Keratinocyte (primary cell): ENCODE measurements around the gene TENM4. TPM values are rescaled to one million over a fixed set of nuclear protein-coding genes. Genes with fewer than 3 reads are reported as not detected.

ENCODE experiments used
- DNase-seq: peaks from one replicate; pipeline ENCODE4 v3.0.0-alpha.2; 2011; ENCODE audit warnings: low read depth, missing footprints, low spot score
- FAIRE-seq: peaks from 2 replicates; lab custom pipeline; 2011; peaks lifted over from hg19 to GRCh38; lab: Jason Lieb, UNC
- H2AFZ ChIP-seq: 2 replicates; pipeline ENCODE4 v1.6.0; 2012; ENCODE audit warnings: low read length, control low read depth, inconsistent platforms; ENCODE audit not compliant: control insufficient read depth
- H3K27ac ChIP-seq: 2 replicates; pipeline ENCODE4 v1.5.1; 2011; ENCODE audit warnings: low read length; ENCODE audit not compliant: control insufficient read depth, insufficient read depth
- H3K27me3 ChIP-seq: 3 replicates; pipeline ENCODE4 v1.6.0; 2011; ENCODE audit warnings: low read length; ENCODE audit not compliant: control insufficient read depth, insufficient read depth; ENCODE audit errors: extremely low read depth
- H3K36me3 ChIP-seq, 2 experiments: 2 replicates in 1 of 2; 3 replicates in 1 of 2; pipeline ENCODE4 v1.5.1; 2011; ENCODE audit warnings: low read length in 2 of 2, mild to moderate bottlenecking in 1 of 2; ENCODE audit not compliant: control insufficient read depth in 2 of 2, insufficient read depth in 2 of 2; ENCODE audit errors: extremely low read depth in 1 of 2
- H3K4me1 ChIP-seq: 3 replicates; pipeline ENCODE4 v1.5.1; 2011; ENCODE audit warnings: low read length; ENCODE audit not compliant: control insufficient read depth, insufficient read depth; ENCODE audit errors: extremely low read depth
- H3K4me2 ChIP-seq: 3 replicates; pipeline ENCODE4 v1.6.0; 2011; ENCODE audit warnings: low read depth, low read length; ENCODE audit not compliant: control insufficient read depth, insufficient read depth; ENCODE audit errors: extremely low read depth
- H3K4me3 ChIP-seq, 3 experiments: fragments of 200-600 bp in 1 of 3; sonication (generic) in 1 of 3; 2 replicates in 2 of 3; 3 replicates in 1 of 3; pipeline ENCODE4 v1.5.1; 2011 to 2016; ENCODE audit warnings: low read length in 3 of 3, mild to moderate bottlenecking in 3 of 3, control low read depth in 2 of 3, inconsistent platforms in 1 of 3, low read depth in 1 of 3, mixed read lengths in 1 of 3, mixed run types in 1 of 3, moderate library complexity in 1 of 3; ENCODE audit not compliant: control insufficient read depth in 2 of 3, insufficient read depth in 2 of 3; ENCODE audit errors: extremely low read depth in 1 of 3
- H3K79me2 ChIP-seq: 2 replicates; pipeline ENCODE4 v1.6.0; 2012; ENCODE audit warnings: low read length; ENCODE audit not compliant: control insufficient read depth, insufficient read depth
- H3K9ac ChIP-seq: 3 replicates; pipeline ENCODE4 v1.6.0; 2011; ENCODE audit warnings: low read length; ENCODE audit not compliant: control insufficient read depth, insufficient read depth; ENCODE audit errors: extremely low read depth
- H3K9me1 ChIP-seq: 3 replicates; pipeline ENCODE4 v1.6.0; 2011; ENCODE audit warnings: low read length; ENCODE audit not compliant: control insufficient read depth, insufficient read depth; ENCODE audit errors: extremely low read depth
- H3K9me3 ChIP-seq: 2 replicates; pipeline ENCODE4 v1.5.1; 2012; ENCODE audit warnings: low read depth, low read length; ENCODE audit not compliant: control insufficient read depth
- H4K20me1 ChIP-seq: 3 replicates; pipeline ENCODE4 v1.6.0; 2011; ENCODE audit warnings: low read length; ENCODE audit not compliant: control insufficient read depth, insufficient read depth; ENCODE audit errors: extremely low read depth
- CTCF ChIP-seq, 3 experiments: IDR thresholded peaks in 1 of 3; conservative IDR thresholded peaks in 1 of 3; optimal IDR thresholded peaks in 1 of 3; 2 replicates in 2 of 3; 3 replicates in 1 of 3; pipeline versions ENCODE3 to v1.5.1; 2011; ENCODE audit warnings: low read length in 3 of 3, mild to moderate bottlenecking in 3 of 3, moderate library complexity in 2 of 3, control low read depth in 1 of 3, inconsistent platforms in 1 of 3; ENCODE audit not compliant: insufficient read depth in 2 of 3; ENCODE audit errors: extremely low read depth in 1 of 3
- EZH2 ChIP-seq: IDR thresholded peaks from one replicate; pipeline ENCODE4 v1.6.1; 2012; ENCODE audit warnings: inconsistent platforms, mild to moderate bottlenecking, low read length, moderate library complexity
- dilution Hi-C: fragments of 300-500 bp; cut with MboI; formaldehyde crosslinking; loops from one replicate; pipeline ENCODE4 v1.7.0; 2020; ENCODE audit warnings: low sequenced_read_pairs; ENCODE audit not compliant: extremely low pct_ligation_motif_present
- polyA plus RNA-seq, 5 experiments: library from polyadenylated mRNA; depleted of rRNA in 3 of 5; stranded (reverse) in 3 of 5; stranded (forward) in 1 of 5; unstranded in 1 of 5; fragments of >200 nt; gene quantifications; 1 replicate in 1 of 5; 2 replicates in 3 of 5; 3 replicates in 1 of 5; pipeline versions ENCODE4 v1.2.1 to v1.2.3, GENCODE V29; 2011 to 2012; ENCODE audit warnings: missing spikeins in 2 of 5, low read depth in 1 of 5, low replicate concordance in 1 of 5

Gene TENM4
- polyA plus RNA-seq, 1 donor (not counting 4 experiments of a cell fraction or from before 2014, with no cell fraction given) = 3.5 TPM

GRCh38 chr11:79030448-79030847 is 410.4 kb downstream of the TENM4 start:
- no peaks in the 10 kb centered on the region for H3K9me3 ChIP-seq
- H3K4me2 ChIP-seq = no peak overlapping the region
- H3K4me3 ChIP-seq = no peak overlapping the region
- no peaks in the 10 kb centered on the region for H3K9me1 ChIP-seq
- no peaks in the 10 kb centered on the region for H3K4me1 ChIP-seq
- TF ChIP-seq EZH2 (no peak), CTCF (optimal IDR thresholded peaks at IDR 0.05 in 1 of 3, IDR thresholded peaks at IDR 0.05 in 1 of 3, conservative IDR thresholded peaks at IDR 0.05 in 1 of 3; ENCODE audit: extremely low read depth in 1 of 3, insufficient read depth in 2 of 3, low read length in 3 of 3) (no peak)
- H3K27me3 ChIP-seq = no peaks in the 10 kb centered on the region
- dilution Hi-C loops = no loop called here
- no peaks in the 10 kb centered on the region for H3K79me2 ChIP-seq
- DNase-seq (no peak), FAIRE-seq (no peak)
- H3K27ac ChIP-seq = no peak overlapping the region
- no peak overlapping the region for H3K9ac ChIP-seq
- H3K36me3 ChIP-seq = no peaks in the 10 kb centered on the region
- H4K20me1 ChIP-seq = no peaks in the 10 kb centered on the region
- H2AFZ ChIP-seq = no peak overlapping the region

GRCh38 chr11:79028225-79028624 is 412.6 kb downstream of the TENM4 start:
- Histone ChIP-seq H3K27ac (no peak overlapping the region), H3K4me2 (no peak overlapping the region), H3K9ac (no peak overlapping the region), H4K20me1 (no peaks in the 10 kb centered on the region), H3K79me2 (no peaks in the 10 kb centered on the region), H3K27me3 (no peaks in the 10 kb centered on the region), H3K36me3 (peaks cover 0 to 1% of the 10 kb centered on the region in 2 experiments), H3K4me3 (no peak overlapping the region), H2AFZ (no peak overlapping the region), H3K4me1 (no peaks in the 10 kb centered on the region), H3K9me3 (no peaks in the 10 kb centered on the region), H3K9me1 (no peaks in the 10 kb centered on the region)
- FAIRE-seq = no peak
- no peak for DNase-seq
- dilution Hi-C loops = no loop called here
- no peak for TF ChIP-seq CTCF (optimal IDR thresholded peaks at IDR 0.05 in 1 of 3, IDR thresholded peaks at IDR 0.05 in 1 of 3, conservative IDR thresholded peaks at IDR 0.05 in 1 of 3; ENCODE audit: extremely low read depth in 1 of 3, insufficient read depth in 2 of 3, low read length in 3 of 3)
- no peak for TF ChIP-seq EZH2
